ENCODE data around the gene ATAD2B.
"Not testable (repeated sequence)": the region's sequence is repeated elsewhere in the genome, so short reads cannot be mapped to it uniquely, and the experiment has no call there.

ATAD2B gene

DNA sequence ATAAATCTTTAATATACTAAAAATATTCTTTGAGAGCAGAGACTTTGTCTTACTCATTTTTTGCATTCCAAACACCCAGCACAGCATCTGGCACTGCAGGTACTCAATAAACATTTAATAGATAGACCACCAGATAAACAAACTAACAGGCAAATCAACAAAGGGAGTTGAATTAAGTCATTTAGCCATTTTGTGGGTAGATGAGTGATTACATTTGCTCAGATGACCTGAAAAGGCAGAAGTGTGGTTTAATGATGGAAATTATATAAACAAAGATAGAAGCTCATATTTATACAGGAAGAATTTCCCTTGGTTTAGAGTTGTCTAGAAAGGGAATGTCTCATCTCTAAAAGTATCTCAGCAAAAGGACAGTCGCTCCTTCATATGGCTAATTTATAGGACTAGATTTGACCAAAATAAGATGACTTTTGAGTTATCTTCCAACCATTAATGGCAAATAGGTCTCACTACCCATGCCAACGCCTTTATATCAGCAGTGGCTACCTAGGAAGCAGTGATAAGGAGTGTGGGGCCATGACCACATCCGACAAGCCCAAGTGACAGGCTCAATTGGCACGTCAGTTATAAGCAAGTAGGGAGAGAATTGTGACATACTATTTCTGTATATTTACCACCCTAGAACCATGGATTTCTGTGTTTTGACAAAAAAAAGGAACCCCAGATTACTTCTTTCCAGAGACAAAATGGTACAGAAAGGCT, 173.5 kb downstream of the ATAD2B start:
- in situ Hi-C loops (cut with MboI; ENCODE audit: low sequenced_read_pairs) = no loop called here

DNA sequence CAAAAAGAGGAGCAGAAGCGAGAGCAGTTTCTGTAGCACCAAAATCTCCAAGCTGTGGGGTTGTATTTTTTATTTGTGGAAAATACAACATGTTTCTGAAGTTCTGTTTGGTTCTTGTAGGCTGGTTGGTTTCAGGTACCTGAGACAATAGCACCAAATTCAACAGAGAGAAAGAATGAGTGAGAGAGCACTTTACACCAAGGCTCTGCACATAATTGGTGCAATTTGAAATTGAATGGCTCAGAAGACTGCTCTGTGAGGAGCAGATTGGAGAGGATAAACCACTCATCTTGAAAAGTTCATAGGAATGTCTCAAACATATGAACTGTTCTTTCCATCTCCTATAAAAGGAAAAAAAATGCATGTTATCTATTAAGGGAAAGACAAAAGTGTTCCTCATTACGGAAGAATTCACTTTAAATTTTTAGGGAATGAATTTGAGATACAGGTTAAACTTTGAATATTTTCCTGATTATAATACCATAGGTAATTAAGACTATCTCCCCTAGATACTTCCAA, 175.1 kb downstream of the ATAD2B start:
- in situ Hi-C loops (cut with MboI; ENCODE audit: low sequenced_read_pairs) = no loop called here

GRCh38 chr2:23746141-23746863, 180.6 kb downstream of the ATAD2B start:
- in situ Hi-C loops (cut with MboI; ENCODE audit: low sequenced_read_pairs) = no loop called here

DNA sequence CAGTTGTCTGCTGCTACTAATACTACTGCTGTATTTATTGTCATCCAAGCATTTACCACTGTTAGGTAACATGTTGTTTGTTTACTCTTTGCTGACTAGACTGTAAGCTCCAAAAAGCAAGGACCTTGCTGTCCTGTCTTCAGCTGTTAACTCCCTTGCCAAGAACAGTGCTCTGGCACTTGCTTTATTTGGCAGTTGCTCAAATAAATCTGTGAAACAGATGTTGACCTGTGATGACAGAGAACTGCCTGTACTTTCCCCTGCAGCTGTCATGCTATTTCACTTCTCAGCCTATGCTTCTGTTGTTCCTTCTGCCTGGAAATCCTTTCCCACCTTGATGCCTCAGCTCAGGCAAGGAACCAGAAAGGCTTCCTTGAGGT, 181.2 kb downstream of the ATAD2B start:
- in situ Hi-C loops (cut with MboI; ENCODE audit: low sequenced_read_pairs) = no loop called here

DNA sequence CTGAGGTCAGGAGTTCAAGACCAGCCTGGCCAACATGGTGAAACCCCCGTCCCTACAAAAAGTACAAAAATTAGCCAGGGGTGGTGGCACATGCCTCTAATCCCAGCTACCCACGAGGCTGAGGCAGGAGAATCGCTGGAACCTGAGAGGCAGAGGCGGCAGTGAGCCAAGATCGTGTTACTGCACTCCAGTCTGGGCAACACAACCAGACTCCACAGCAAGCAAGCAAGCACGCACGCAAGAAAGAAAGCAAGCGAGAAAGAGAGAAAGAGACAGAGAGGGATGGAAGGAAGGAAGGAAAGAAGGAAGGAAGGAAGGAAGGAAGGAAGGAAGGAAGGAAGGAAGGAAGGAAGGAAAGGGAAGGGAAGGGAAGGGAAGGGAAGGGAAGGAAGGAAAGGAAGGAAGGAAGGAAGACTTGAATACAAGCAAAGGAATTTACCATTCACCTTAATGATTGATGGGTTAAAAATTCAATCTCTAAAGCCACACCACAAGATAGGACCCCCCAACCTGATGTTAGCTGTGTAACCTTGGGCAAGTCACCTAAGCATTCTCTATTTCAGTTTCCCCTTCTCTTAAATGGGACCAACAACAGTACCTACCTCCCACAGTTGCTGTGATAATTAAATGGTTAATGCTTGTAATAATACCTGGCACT, 181.7 kb downstream of the ATAD2B start:
- in situ Hi-C loops (cut with MboI; ENCODE audit: low sequenced_read_pairs) = no loop called here

GRCh38 chr2:23736783-23737182, 190.1 kb downstream of the ATAD2B start:
- in situ Hi-C loops (cut with MboI; ENCODE audit: low sequenced_read_pairs) = not testable (repeated sequence)

- in situ Hi-C loops (cut with MboI; ENCODE audit: low sequenced_read_pairs) = no loop called here
These were observed 192.5 kb downstream of the ATAD2B start for GRCh38 chr2:23734416-23734815.

- in situ Hi-C loops (cut with MboI; ENCODE audit: low sequenced_read_pairs) = not testable (repeated sequence)
These were observed 203.9 kb downstream of the ATAD2B start for GRCh38 chr2:23723029-23723428.

- in situ Hi-C loops (cut with MboI; ENCODE audit: low sequenced_read_pairs) = no loop called here
These were observed 204.7 kb downstream of the ATAD2B start for GRCh38 chr2:23722255-23722654.

GRCh38 chr2:23721454-23721826, 205.5 kb downstream of the ATAD2B start:
- in situ Hi-C loops (cut with MboI; ENCODE audit: low sequenced_read_pairs) = no loop called here

- in situ Hi-C loops (cut with MboI; ENCODE audit: low sequenced_read_pairs) = no loop called here
These were observed 206.0 kb downstream of the ATAD2B start for GRCh38 chr2:23720705-23721453.

- in situ Hi-C loops (cut with MboI; ENCODE audit: low sequenced_read_pairs) = no loop called here
These were observed 207.2 kb downstream of the ATAD2B start for GRCh38 chr2:23719716-23720115.

- in situ Hi-C loops (cut with MboI; ENCODE audit: low sequenced_read_pairs) = no loop called here
These were observed 207.8 kb downstream of the ATAD2B start for GRCh38 chr2:23718931-23719700.

GRCh38 chr2:23713351-23713750, 213.6 kb downstream of the ATAD2B start:
- in situ Hi-C loops (cut with MboI; ENCODE audit: low sequenced_read_pairs) = no loop called here

GRCh38 chr2:23712756-23713151, 214.2 kb downstream of the ATAD2B start:
- in situ Hi-C loops (cut with MboI; ENCODE audit: low sequenced_read_pairs) = no loop called here

DNA sequence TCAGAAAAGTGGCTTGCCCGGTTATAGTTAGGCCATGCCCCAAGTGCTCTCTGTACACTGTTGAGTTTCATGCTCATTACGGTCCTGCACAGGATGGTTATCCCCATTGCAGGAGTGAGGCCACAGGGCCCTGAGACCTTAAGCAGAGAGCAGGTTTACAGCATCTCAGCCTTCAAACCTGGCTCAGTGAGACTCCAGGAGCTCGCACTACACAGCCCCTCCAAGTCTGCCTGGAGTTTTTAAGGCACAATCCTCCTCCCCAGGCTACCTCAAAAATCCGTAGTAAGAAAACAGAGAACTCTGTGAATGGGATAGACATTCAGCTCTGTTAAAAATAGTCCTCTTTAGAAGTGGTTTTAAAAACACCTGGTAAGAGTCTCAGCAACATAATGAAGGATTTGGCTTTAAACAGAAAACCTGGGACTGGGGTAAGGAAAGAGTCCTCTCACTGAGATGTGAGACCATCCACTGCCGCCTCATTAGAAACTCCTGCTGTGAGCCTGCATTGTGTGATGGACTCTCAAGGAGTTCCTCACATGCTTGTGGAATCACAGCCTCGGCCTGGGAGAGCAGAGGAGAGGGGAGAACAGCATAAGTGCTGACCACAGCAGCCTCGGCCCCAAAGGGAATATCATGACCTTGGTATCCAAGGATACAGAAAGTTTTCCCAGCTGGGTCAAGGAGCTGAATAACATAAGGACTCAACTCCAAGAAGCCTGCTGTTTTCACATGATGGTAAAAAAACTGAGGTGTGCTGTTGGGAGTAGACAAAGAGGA, 214.8 kb downstream of the ATAD2B start:
- in situ Hi-C loops (cut with MboI; ENCODE audit: low sequenced_read_pairs) = no loop called here

DNA sequence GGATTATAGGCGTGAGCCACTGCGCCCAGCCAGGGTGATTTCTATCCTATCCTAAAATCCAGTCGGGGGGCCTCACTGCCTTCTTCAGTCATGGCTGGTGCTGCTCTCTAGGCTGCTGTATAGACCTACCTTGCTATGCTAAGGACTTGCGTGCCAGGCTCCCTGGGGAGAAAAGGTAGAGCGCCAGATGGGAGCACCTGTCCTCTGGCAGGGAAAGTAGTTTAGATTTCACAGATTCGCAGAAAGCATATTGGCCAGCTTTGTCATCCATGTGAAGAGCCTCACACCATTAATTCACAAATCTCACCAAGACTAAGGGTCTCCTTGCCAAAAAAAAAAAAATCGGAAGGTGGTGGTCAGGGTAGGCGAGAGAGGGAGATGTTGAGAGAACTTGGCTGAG, 217.6 kb downstream of the ATAD2B start:
- in situ Hi-C loops (cut with MboI; ENCODE audit: low sequenced_read_pairs) = no loop called here

- in situ Hi-C loops (cut with MboI; ENCODE audit: low sequenced_read_pairs) = no loop called here
These were observed 218.2 kb downstream of the ATAD2B start for GRCh38 chr2:23708771-23709170.

- in situ Hi-C loops (cut with MboI; ENCODE audit: low sequenced_read_pairs) = no loop called here
These were observed 219.8 kb downstream of the ATAD2B start for GRCh38 chr2:23707096-23707495.
